ENCODE measurements around the gene HINT1.
A peak's percentile ranks its signal among the peaks of the same experiment; 100 is the strongest.
"Not testable (repeated sequence)": the region's sequence is repeated elsewhere in the genome, so short reads cannot be mapped to it uniquely, and the experiment has no call there.

Gene HINT1

GRCh38 chr5:131170540-131171275, 5.7 kb upstream of the HINT1 start, which contains the start of gene LYRM7:
TSS of gene LYRM7 (plus strand) at chr5:131170944. CDS start at chr5:131171021, 77 bp downstream.
- DNase-seq, result peak; percentile 100

DNA sequence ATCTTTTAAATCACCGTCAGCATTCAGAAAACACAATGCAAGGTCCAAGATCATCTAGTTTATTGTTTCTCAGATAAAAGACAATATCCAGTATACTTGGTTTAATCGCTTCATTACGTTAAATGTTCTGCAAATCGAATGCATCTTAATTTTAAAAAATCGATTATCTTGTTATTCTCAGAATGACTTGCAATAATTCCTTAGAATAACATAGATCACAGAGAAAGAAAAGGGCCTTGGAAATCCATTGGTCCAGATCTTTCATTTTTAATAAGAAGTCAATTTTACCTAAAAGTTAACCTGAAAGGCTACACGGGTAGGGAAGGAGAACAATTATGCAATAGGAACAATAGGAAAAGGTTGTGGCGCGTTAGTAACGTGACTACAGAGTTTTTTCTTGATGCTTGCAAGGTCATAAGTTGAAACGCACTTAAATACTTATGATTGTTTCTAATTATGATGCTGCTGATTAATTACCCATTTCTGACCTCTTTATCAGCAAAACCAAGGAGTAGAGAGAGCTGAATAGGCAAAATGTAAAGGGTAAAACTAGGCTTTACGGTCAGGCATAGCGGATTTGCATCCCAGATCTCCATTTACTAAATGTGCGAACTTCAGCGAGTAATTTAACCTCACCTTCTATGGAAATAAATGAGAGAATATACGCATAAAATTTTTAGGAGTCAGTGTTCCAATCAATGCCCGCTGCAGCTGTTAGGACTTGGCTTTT, 4.9 kb upstream of the HINT1 start:
- DNase-seq, result peak; percentile 38

- no peak for DNase-seq
Measured at GRCh38 chr5:131167615-131168014, 2.6 kb upstream of the HINT1 start.

- peak; percentile 84 for DNase-seq
Measured at GRCh38 chr5:131164191-131165118, 601 bp downstream of the HINT1 start.

DNA sequence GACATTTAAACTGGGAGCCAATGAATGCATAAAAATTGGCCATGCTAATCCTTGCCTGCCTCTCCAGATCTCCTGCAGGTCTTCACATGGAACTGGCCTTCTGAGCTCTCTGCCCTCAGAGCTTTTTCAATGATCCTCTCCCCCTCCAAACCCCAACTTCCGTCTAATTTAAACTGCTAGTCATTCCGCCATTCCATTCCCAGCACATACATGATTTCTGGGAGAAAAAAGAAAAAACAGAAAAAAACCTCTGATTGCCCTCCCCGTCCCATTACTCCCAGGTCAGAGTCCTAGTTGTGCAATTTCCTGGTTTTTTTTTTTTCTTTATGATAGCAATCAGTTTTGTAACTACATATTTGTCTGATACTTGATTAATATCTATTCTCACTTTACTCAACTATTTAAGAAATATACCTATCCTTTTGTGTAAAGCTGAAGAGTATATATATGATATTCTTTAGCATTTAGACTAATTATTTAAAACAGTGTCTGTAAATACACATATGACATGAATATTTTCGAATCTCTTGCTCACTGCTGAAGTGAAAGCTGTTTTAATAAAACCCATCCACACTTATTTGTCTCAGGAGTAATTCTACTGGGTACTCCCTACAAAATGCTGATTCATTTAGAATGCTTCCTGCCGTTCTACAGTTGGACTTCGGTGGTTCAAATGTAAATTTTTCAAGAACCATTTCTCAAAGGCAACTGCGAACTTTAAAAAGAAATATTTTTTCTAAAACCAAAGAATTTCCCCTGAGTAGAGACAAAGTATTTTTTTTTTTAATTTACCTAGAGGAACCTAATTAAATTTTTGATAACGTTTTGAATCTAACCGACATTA, 1.6 kb downstream of the HINT1 start:
- DNase-seq, result peak; percentile 43

- DNase-seq, result no peak
Measured at GRCh38 chr5:131160134-131160533, 4.9 kb downstream of the HINT1 start.

DNA sequence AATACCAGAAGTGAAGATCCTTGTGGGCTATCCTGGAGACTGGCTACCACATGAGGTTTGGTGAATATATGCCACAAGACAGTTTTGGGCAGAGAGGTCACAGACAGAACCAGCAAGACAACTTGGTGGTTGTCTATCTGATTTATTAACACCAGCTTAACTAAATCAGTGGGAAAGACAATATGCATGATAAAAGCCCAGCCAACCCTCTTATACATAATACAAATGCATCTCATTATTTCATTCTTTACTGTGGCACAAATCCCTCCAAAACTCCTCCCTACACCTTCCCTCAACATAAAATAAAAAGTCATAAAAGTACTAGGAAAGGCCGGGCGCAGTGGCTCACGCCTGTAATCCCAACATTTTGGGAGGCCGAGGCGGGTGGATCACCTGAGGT, 8.1 kb downstream of the HINT1 start:
- no peak for DNase-seq

GRCh38 chr5:131156385-131156784, 8.7 kb downstream of the HINT1 start:
- DNase-seq, result no peak

GRCh38 chr5:131151216-131151615, 13.8 kb downstream of the HINT1 start:
- DNase-seq, result no peak

DNA sequence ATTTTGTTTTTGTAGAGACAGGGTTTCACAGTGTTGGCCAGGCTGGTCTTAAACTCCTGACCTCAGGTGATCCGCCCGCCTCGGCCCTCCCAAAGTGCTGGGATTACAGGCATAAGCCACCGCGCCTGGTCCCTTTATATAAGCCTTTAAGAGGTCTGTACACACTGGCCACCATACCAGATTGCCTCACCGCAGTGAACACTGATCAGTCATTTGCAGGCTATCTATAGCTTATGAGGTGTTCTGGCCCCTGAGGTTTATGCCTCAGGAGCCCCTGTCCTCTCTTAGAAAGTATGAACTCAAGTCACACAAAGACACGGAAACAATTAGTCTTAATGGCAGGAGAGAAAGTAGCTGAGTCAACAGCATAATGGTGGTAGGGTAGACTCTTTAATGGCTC, 14.6 kb downstream of the HINT1 start:
- DNase-seq, result peak; percentile 39

DNA sequence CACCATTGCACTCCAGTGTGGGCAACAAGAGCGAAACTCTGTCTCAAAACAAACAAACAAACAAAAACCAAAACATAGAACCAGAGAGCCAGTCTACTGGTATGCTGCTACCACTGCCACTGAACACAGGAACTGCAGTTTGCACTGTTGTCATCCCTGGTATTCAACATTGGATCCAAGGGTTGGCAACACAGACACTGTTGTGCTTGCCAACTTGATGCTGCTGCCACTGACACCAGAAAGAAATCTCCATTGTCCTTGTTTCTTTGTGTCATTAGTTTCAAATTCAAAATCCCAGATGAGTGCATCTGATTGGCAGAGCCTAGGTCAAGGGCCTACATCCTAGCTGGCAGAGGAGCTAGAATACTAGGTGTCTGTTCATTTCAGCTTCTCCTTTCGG, 16.2 kb downstream of the HINT1 start:
- DNase-seq, result no peak

DNA sequence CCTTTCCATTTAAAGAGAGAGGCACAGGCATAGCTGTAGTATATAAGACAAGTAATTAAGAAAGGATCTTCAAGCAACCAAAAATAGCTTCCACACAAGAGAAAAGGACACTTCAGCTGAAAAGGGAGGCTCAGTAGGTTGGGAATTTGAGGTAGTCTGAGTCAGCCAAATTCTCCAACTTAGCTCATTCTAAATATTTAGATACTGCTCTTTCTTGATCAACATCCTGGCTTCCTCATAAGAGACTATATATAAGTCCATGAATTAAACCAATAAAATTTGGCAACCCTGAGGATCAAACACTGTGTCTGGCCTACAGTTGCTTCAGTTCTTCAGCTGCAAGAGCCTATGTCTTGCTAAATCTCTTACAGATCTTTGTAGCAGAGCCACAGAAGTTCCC, 17.8 kb downstream of the HINT1 start:
- DNase-seq, result no peak

GRCh38 chr5:131142970-131143617, 22.0 kb downstream of the HINT1 start:
- no peak for DNase-seq

DNA sequence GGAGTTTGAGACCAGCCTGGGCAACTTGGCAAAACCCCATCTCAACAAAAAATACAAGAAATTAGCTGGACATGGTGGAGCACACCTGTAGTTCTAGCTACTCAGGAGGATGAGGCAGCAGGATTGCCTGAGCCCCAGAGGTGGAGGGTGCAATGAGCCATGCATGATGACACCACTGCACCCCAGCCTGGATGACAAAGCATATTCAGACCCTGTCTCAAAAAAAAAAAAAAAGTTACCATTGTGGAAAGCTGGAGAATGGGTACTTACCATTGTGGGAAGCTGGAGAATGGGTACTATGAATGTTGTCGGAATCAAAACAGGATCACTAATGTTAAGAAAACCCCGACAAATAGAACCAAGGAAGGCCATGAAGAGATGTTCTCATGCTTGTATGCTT, 25.7 kb downstream of the HINT1 start:
- no peak for DNase-seq

DNA sequence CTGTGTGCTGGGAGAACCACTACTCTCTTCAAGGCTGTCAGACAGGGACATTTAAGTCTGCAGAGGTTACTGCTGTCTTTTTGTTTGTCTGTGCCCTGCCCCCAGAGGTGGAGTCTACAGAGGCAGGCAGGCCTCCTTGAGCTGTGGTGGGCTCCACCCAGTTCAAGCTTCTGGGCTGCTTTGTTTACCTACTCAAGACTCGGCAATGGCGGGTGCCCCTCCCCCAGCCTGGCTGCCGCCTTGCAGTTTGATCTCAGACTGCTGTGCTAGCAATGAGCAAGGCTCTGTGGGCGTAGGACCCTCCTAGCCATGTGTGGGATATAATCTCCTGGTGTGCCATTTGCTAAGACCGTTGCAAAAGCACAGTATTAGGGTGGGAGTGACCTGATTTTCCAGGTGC, 26.6 kb downstream of the HINT1 start:
- DNase-seq, result peak; percentile 38

GRCh38 chr5:131133091-131133490, 32.0 kb downstream of the HINT1 start:
- not testable (repeated sequence) for DNase-seq

GRCh38 chr5:131129306-131129705, 35.8 kb downstream of the HINT1 start:
- DNase-seq, result no peak

DNA sequence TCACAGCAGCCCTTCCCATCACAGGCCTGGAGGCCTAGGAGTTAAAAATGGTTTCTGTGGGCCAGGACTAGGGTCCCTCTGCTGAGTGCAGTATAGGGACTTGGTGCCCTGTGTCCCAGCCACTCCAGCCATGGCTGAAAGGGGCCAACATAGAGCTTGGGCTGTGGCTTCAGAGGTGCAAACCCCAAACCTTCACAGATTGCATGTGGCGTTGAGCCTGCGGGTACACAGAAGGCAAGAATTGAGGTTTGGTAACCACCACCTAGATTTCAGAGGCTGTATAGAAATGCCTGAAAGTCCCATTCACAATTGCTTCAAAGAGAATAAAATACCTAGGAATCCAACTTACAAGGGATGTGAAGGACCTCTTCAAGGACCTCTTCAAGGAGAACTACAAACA, 37.8 kb downstream of the HINT1 start:
- DNase-seq, result not testable (repeated sequence)

DNA sequence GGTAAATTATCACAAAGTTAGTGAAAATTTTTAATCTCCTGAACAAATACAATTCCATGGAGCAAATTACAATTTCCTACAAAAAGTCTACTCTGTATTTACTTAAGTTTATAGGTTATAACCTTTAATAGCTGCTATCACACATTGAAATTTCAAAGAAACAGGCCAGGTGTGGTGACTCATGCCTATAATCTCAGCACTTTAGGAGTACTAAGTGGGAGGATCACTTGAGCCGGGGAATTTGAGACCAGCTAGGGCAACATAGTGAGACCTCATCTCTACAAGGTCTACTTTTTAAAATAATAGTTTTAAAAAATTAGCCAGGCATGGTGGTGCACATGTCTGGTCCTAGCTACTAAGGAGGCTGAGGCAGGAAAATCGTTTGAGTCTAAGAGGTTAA, 50.3 kb downstream of the HINT1 start:
- peak; percentile 44 for DNase-seq

DNA sequence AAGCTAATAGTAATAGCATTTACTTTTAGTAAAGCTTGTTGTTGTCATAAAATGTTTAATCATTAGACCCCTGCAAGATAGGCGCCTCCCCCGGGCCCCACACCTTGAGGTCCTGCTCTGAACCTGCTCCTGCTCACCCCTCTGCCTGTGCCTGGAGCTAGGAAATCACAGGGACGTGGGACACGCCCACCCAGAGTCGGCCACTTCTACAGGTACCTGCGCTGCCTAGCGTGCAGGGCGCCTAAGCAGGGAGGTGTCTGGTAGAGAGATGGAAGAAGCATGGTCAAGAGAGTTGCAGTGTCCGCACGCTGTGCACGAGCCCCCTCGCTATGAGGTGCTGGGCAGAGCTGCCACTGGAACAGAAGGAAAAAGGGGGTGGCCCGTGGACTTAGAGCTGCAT, 52.6 kb downstream of the HINT1 start:
- DNase-seq, result peak; percentile 24

GRCh38 chr5:131110256-131110594, 54.8 kb downstream of the HINT1 start:
- no peak for DNase-seq

All from NCI-H69 (cell line).